ENCODE measurements around the gene EHBP1. TPM values are rescaled to one million over a fixed set of nuclear protein-coding genes. Genes with fewer than 3 reads are reported as not detected.
"Not testable (repeated sequence)": the region's sequence is repeated elsewhere in the genome, so short reads cannot be mapped to it uniquely, and the experiment has no call there.

The EHBP1 gene
- total RNA-seq, 2 experiments from 2014 or later: 21.4 to 22.3 TPM

GRCh38 chr2:62708751-62709150 is 3.2 kb downstream of the EHBP1 start:
- CTCF ChIA-PET: no interaction called here
- POLR2A ChIA-PET: no interaction called here
- Histone ChIP-seq H3K4me3 (ENCODE audit: low read length) (no peak overlapping the region), H3K27ac (ENCODE audit: low read depth in 1 of 2, low read length in 2 of 2) (no peak overlapping the region), H3K9me3 (ENCODE audit: control insufficient read depth in 1 of 2, insufficient read depth in 1 of 2, low read length in 2 of 2) (no peaks in the 10 kb centered on the region), H3K4me1 (ENCODE audit: insufficient read depth, low read length) (peaks cover 21% of the 10 kb centered on the region), H3K27me3 (ENCODE audit: control insufficient read depth in 1 of 2, insufficient read depth in 2 of 2, low read length in 2 of 2) (no peaks in the 10 kb centered on the region), H3K36me3 (ENCODE audit: insufficient read depth, low read length) (no peaks in the 10 kb centered on the region)
- H3K27ac Mint-ChIP-seq: no peak overlapping the region
- DNase-seq: no peak
- no peaks in the 10 kb centered on the region for H3K27me3 Mint-ChIP-seq
- H3K4me1 Mint-ChIP-seq (ENCODE audit: low read depth): peaks cover 36% of the 10 kb centered on the region
- intact Hi-C loops (cut with DNase I, micrococcal nuclease): loop anchor here (5.0 to 10.0 kb wide), 6 partner anchors 801 to 1951 kb away; partner anchors contain the start of genes COMMD1 (in 1 of the 2), MDH1 (in 1 of the 2), PAPOLG (in 1 of the 2) and WDPCP (in 1 of the 2)
- no peak for TF ChIP-seq CTCF (IDR thresholded peaks at IDR 0.05)
- no peaks in the 10 kb centered on the region for H3K9me3 Mint-ChIP-seq
- H3K4me3 Mint-ChIP-seq: peak overlapping the region; percentile 35
- no peak for ATAC-seq (ENCODE audit: poor library complexity)
- peaks cover 23% of the 10 kb centered on the region for H3K36me3 Mint-ChIP-seq (ENCODE audit: low read depth)

GRCh38 chr2:62711832-62712494 is 6.5 kb downstream of the EHBP1 start:
- no peak overlapping the region for H3K4me3 ChIP-seq (ENCODE audit: low read length)
- CTCF ChIA-PET: no interaction called here
- TF ChIP-seq CTCF (IDR thresholded peaks at IDR 0.05): no peak
- DNase-seq (no peak), ATAC-seq (ENCODE audit: poor library complexity) (no peak)
- no peaks in the 10 kb centered on the region for H3K9me3 ChIP-seq (ENCODE audit: control insufficient read depth in 1 of 2, insufficient read depth in 1 of 2, low read length in 2 of 2)
- peaks cover 4% of the 10 kb centered on the region for H3K4me1 ChIP-seq (ENCODE audit: insufficient read depth, low read length)
- intact Hi-C loops (cut with DNase I, micrococcal nuclease): no loop called here
- Mint-ChIP-seq H3K9me3 (no peaks in the 10 kb centered on the region), H3K27me3 (no peaks in the 10 kb centered on the region), H3K4me3 (no peak overlapping the region), H3K36me3 (ENCODE audit: low read depth) (peaks cover 24% of the 10 kb centered on the region), H3K27ac (no peak overlapping the region), H3K4me1 (ENCODE audit: low read depth) (peaks cover 32% of the 10 kb centered on the region)
- no peaks in the 10 kb centered on the region for H3K27me3 ChIP-seq (ENCODE audit: control insufficient read depth in 1 of 2, insufficient read depth in 2 of 2, low read length in 2 of 2)
- POLR2A ChIA-PET: no interaction called here
- H3K36me3 ChIP-seq (ENCODE audit: insufficient read depth, low read length): no peaks in the 10 kb centered on the region
- no peak overlapping the region for H3K27ac ChIP-seq (ENCODE audit: low read depth in 1 of 2, low read length in 2 of 2)

- ATAC-seq (ENCODE audit: poor library complexity); H3K27ac ChIP-seq (ENCODE audit: low read depth in 1 of 2, low read length in 2 of 2); H3K27ac Mint-ChIP-seq; H3K9me3 ChIP-seq (ENCODE audit: control insufficient read depth in 1 of 2, insufficient read depth in 1 of 2, low read length in 2 of 2); CTCF ChIA-PET; DNase-seq; H3K4me1 ChIP-seq (ENCODE audit: insufficient read depth, low read length); H3K27me3 ChIP-seq (ENCODE audit: control insufficient read depth in 1 of 2, insufficient read depth in 2 of 2, low read length in 2 of 2); H3K4me3 Mint-ChIP-seq; H3K4me3 ChIP-seq (ENCODE audit: low read length); H3K9me3 Mint-ChIP-seq; POLR2A ChIA-PET; H3K36me3 ChIP-seq (ENCODE audit: insufficient read depth, low read length); H3K27me3 Mint-ChIP-seq: not testable (repeated sequence)
- H3K36me3 Mint-ChIP-seq (ENCODE audit: low read depth): peaks cover 24% of the 10 kb centered on the region
- peaks cover 24% of the 10 kb centered on the region for H3K4me1 Mint-ChIP-seq (ENCODE audit: low read depth)
- intact Hi-C loops (cut with DNase I, micrococcal nuclease): loop anchor here in 1 of 2 experiments (1.0 kb wide), 1 partner anchor 15 kb away; no protein-coding TSS in a partner anchor
Observed at GRCh38 chr2:62713196-62713595, 7.7 kb downstream of the EHBP1 start.

- DNase-seq (no peak), ATAC-seq (ENCODE audit: poor library complexity) (no peak)
- peaks cover 20% of the 10 kb centered on the region for H3K36me3 Mint-ChIP-seq (ENCODE audit: low read depth)
- ChIA-PET POLR2A (no interaction called here), CTCF (no interaction called here)
- Histone ChIP-seq H3K4me3 (ENCODE audit: low read length) (no peak overlapping the region), H3K27ac (ENCODE audit: low read depth in 1 of 2, low read length in 2 of 2) (no peak overlapping the region), H3K4me1 (ENCODE audit: insufficient read depth, low read length) (no peaks in the 10 kb centered on the region), H3K27me3 (ENCODE audit: control insufficient read depth in 1 of 2, insufficient read depth in 2 of 2, low read length in 2 of 2) (no peaks in the 10 kb centered on the region), H3K36me3 (ENCODE audit: insufficient read depth, low read length) (no peaks in the 10 kb centered on the region), H3K9me3 (ENCODE audit: control insufficient read depth in 1 of 2, insufficient read depth in 1 of 2, low read length in 2 of 2) (no peaks in the 10 kb centered on the region)
- intact Hi-C loops (cut with DNase I, micrococcal nuclease): loop anchor here in 1 of 2 experiments (1.0 kb wide), 1 partner anchor 16 kb away; no protein-coding TSS in a partner anchor
- H3K4me1 Mint-ChIP-seq (ENCODE audit: low read depth): peaks cover 21% of the 10 kb centered on the region
- no peak overlapping the region for H3K4me3 Mint-ChIP-seq
- H3K27ac Mint-ChIP-seq: no peak overlapping the region
- no peaks in the 10 kb centered on the region for H3K27me3 Mint-ChIP-seq
- no peaks in the 10 kb centered on the region for H3K9me3 Mint-ChIP-seq
- TF ChIP-seq CTCF (IDR thresholded peaks at IDR 0.05): no peak
Observed at GRCh38 chr2:62713837-62714236, 8.3 kb downstream of the EHBP1 start.

Measured in CD4-positive, alpha-beta T cell (primary cell).